SK-N-SH (cell line): ENCODE data around the gene NFATC4.

Source experiments
- TCF12 ChIP-seq: IDR thresholded peaks from 2 replicates; pipeline ENCODE4 v1.4.0; 2012
- TF ChIP-seq, protein P1 (sequence below): fragments of 200-600 bp; sonication (generic); IDR thresholded peaks from 2 replicates; pipeline ENCODE4 v1.6.1; 2017; ENCODE audit warnings: antibody characterized with exemption, mild to moderate bottlenecking, moderate library complexity
- TF ChIP-seq, protein P2 (sequence below): IDR thresholded peaks from 2 replicates; pipeline ENCODE4 v1.6.1; 2012; ENCODE audit warnings: mild to moderate bottlenecking, low read depth, low read length, moderate library complexity

DNA sequence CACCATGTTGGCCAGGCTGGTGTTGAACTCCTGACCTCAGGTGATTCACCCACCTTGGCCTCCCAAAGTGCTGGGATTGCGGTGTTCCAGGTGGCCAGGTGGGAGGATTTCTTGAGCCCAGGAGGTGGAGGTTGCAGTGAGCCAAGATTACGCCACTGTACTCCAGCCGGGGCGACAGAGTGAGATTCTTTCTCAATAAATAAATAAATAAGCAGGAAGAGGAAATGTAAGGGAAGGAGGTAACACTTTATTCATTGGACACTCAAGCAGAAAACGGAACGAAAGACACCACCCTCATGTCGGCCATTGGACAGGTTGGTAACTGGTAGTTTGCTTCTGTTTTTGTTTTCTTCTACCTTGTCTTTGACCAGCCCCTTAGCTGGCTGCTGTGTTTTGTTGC, 13.0 kb upstream of the NFATC4 start:
- TF ChIP-seq, protein P1, sequence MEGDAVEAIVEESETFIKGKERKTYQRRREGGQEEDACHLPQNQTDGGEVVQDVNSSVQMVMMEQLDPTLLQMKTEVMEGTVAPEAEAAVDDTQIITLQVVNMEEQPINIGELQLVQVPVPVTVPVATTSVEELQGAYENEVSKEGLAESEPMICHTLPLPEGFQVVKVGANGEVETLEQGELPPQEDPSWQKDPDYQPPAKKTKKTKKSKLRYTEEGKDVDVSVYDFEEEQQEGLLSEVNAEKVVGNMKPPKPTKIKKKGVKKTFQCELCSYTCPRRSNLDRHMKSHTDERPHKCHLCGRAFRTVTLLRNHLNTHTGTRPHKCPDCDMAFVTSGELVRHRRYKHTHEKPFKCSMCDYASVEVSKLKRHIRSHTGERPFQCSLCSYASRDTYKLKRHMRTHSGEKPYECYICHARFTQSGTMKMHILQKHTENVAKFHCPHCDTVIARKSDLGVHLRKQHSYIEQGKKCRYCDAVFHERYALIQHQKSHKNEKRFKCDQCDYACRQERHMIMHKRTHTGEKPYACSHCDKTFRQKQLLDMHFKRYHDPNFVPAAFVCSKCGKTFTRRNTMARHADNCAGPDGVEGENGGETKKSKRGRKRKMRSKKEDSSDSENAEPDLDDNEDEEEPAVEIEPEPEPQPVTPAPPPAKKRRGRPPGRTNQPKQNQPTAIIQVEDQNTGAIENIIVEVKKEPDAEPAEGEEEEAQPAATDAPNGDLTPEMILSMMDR, result no peak
- TF ChIP-seq, protein P2, sequence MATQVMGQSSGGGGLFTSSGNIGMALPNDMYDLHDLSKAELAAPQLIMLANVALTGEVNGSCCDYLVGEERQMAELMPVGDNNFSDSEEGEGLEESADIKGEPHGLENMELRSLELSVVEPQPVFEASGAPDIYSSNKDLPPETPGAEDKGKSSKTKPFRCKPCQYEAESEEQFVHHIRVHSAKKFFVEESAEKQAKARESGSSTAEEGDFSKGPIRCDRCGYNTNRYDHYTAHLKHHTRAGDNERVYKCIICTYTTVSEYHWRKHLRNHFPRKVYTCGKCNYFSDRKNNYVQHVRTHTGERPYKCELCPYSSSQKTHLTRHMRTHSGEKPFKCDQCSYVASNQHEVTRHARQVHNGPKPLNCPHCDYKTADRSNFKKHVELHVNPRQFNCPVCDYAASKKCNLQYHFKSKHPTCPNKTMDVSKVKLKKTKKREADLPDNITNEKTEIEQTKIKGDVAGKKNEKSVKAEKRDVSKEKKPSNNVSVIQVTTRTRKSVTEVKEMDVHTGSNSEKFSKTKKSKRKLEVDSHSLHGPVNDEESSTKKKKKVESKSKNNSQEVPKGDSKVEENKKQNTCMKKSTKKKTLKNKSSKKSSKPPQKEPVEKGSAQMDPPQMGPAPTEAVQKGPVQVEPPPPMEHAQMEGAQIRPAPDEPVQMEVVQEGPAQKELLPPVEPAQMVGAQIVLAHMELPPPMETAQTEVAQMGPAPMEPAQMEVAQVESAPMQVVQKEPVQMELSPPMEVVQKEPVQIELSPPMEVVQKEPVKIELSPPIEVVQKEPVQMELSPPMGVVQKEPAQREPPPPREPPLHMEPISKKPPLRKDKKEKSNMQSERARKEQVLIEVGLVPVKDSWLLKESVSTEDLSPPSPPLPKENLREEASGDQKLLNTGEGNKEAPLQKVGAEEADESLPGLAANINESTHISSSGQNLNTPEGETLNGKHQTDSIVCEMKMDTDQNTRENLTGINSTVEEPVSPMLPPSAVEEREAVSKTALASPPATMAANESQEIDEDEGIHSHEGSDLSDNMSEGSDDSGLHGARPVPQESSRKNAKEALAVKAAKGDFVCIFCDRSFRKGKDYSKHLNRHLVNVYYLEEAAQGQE, result no peak
- TF ChIP-seq TCF12, result no peak
